ENCODE results near the gene SELENOS. TPM values are rescaled to one million over a fixed set of nuclear protein-coding genes. Genes with fewer than 3 reads are reported as not detected.

SELENOS gene
- total and polyA plus RNA-seq, 2 donors (not counting 3 experiments of a cell fraction or from before 2014, with no cell fraction given) = 70.4 to 101 TPM

- H2AFZ ChIP-seq (ENCODE audit: low read depth, low read length) = no peak overlapping the region
- intact Hi-C loops (cut with micrococcal nuclease) (no loop called here), dilution Hi-C loops (cut with MboI; ENCODE audit: extremely low pct_ligation_motif_present, low sequenced_read_pairs) (no loop called here)
- no peaks in the 10 kb centered on the region for H3K36me3 ChIP-seq (ENCODE audit: control insufficient read depth in 2 of 2, extremely low read depth in 1 of 2, insufficient read depth in 2 of 2, low read length in 2 of 2)
- CTCF ChIA-PET = no interaction called here
- POLR2A ChIA-PET = no interaction called here
- H4K20me1 ChIP-seq (replicated peaks; ENCODE audit: control insufficient read depth, extremely low read depth, insufficient read depth, low read length) = no peaks in the 10 kb centered on the region
- H3K4me2 ChIP-seq (ENCODE audit: insufficient read depth, low read length) = no peak overlapping the region
- H3K4me3 ChIP-seq (replicated peaks in 1 of 3; ENCODE audit: insufficient read depth in 1 of 3, low read depth in 1 of 3, low read length in 3 of 3) = no peak overlapping the region
- H3K4me1 ChIP-seq (ENCODE audit: control insufficient read depth, extremely low read depth, insufficient read depth, low read length) = no peaks in the 10 kb centered on the region
- H3K9me3 ChIP-seq (replicated peaks; ENCODE audit: control insufficient read depth, insufficient read depth, low read length) = no peaks in the 10 kb centered on the region
- FAIRE-seq (no peak), DNase-seq (ENCODE audit: low read depth, low spot score) (no peak)
- no peaks in the 10 kb centered on the region for H3K27me3 ChIP-seq (ENCODE audit: control insufficient read depth in 2 of 2, insufficient read depth in 2 of 2, low read length in 2 of 2)
- no peak overlapping the region for H3K27ac ChIP-seq (ENCODE audit: insufficient read depth, low read depth, low read length)
- H3K79me2 ChIP-seq (ENCODE audit: control insufficient read depth, insufficient read depth, low read length) = no peaks in the 10 kb centered on the region
- H3K9me1 ChIP-seq (replicated peaks; ENCODE audit: control insufficient read depth, extremely low read depth, insufficient read depth, low read length) = no peaks in the 10 kb centered on the region
- TF ChIP-seq MYC (IDR thresholded peaks at IDR 0.05; ENCODE audit: low read depth, low read length) = no peak
- no peak for TF ChIP-seq POLR2A (IDR thresholded peaks at IDR 0.05; ENCODE audit: low read depth, low read length)
- no peak for TF ChIP-seq POLR2AphosphoS5 (IDR thresholded peaks at IDR 0.05; ENCODE audit: insufficient read depth, low read depth, low read length)
- TF ChIP-seq, protein P1, sequence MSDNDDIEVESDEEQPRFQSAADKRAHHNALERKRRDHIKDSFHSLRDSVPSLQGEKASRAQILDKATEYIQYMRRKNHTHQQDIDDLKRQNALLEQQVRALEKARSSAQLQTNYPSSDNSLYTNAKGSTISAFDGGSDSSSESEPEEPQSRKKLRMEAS (IDR thresholded peaks at IDR 0.05; ENCODE audit: insufficient read depth, insufficient read length) = no peak
- TF ChIP-seq GATA2 (IDR thresholded peaks at IDR 0.05; ENCODE audit: insufficient read depth, insufficient read length, low read depth, low read length) = no peak
- TF ChIP-seq FOS (IDR thresholded peaks at IDR 0.05; ENCODE audit: borderline replicate concordance, insufficient read depth, low read length) = no peak
- no peak for TF ChIP-seq EZH2 (IDR thresholded peaks at IDR 0.05; ENCODE audit: borderline replicate concordance, low read depth, low read length, severe bottlenecking)
- no peak for TF ChIP-seq JUN (IDR thresholded peaks at IDR 0.05; ENCODE audit: borderline replicate concordance, insufficient read depth, insufficient read length, low read depth)
- no peak for TF ChIP-seq CTCF (IDR thresholded peaks at IDR 0.05; ENCODE audit: extremely low read depth in 1 of 2, insufficient read depth in 1 of 2, low read depth in 1 of 2, low read length in 2 of 2)
- H3K9ac ChIP-seq (replicated peaks; ENCODE audit: extremely low read depth, insufficient read depth, low read length) = no peak overlapping the region
- no TSS peak for BruUV-seq (replicated peaks)
Measured at GRCh38 chr15:101310508-101310907, 33.2 kb upstream of the SELENOS start.
